GM12874 (cell line): ENCODE measurements around the gene PRXL2B.

Experiments used
- CTCF ChIP-seq: IDR thresholded peaks from 2 replicates; pipeline ENCODE4 v1.5.1; 2011; ENCODE audit warnings: low read depth, mild to moderate bottlenecking, control low read depth, low read length, moderate library complexity; ENCODE audit not compliant: insufficient read depth

The PRXL2B gene

GRCh38 chr1:2591233-2591580 is 4.6 kb downstream of the PRXL2B start:
- TF ChIP-seq CTCF = no peak

DNA sequence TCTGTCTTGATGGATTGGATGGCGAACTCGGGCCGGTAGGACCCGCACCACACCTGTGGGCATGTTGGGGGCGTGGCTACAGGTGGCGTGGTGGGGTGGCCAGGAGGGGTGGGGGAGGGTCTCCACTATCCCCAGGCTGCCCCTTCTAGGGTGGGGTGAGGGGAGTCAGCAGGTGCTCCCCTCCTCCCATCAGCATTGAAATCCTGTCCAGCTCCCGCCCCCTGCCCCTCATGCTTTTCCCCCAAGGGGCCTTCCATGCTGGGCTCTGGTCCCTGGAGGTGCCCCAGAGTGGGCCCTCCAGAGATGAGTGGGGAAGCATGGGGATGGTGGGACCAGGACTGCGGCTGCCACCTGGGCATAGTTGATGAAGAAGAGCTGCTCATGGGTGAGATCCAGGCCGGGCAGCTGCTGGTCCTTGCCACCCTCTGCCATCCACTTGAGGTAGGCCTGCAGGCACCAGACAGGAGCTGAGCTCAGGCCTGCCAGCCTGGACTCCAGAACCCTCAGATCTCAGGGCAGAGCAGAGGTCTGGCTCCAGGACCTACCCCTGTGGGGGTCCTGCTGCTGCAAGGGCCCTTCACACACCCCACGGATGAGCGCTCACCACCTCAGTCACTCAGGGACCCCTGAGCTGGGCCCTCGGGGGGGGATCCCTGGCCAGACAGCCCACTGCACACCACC is 5.1 kb downstream of the PRXL2B start:
- no peak for TF ChIP-seq CTCF

DNA sequence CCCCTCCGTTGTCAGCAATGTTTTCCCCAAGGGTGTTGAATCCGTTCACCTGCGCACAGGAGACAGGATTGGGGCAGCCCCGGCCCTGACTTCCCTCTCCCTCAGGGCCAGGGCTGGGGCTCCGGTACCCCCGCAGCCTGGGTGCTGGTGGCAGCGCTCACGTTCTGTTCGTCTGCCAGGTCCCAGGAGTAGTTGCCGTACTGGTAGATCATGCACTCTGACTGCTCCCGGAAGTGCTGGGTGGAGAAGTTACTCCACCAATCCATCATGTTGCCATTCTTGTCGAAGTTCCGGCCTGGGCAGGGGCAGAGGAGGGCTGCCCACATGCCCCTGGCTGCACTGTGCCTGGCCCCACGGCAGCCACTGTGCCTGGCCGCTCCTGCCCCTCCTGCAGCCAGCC is 6.1 kb downstream of the PRXL2B start:
- TF ChIP-seq CTCF = no peak

GRCh38 chr1:2593251-2593878 is 6.8 kb downstream of the PRXL2B start:
- TF ChIP-seq CTCF = no peak

DNA sequence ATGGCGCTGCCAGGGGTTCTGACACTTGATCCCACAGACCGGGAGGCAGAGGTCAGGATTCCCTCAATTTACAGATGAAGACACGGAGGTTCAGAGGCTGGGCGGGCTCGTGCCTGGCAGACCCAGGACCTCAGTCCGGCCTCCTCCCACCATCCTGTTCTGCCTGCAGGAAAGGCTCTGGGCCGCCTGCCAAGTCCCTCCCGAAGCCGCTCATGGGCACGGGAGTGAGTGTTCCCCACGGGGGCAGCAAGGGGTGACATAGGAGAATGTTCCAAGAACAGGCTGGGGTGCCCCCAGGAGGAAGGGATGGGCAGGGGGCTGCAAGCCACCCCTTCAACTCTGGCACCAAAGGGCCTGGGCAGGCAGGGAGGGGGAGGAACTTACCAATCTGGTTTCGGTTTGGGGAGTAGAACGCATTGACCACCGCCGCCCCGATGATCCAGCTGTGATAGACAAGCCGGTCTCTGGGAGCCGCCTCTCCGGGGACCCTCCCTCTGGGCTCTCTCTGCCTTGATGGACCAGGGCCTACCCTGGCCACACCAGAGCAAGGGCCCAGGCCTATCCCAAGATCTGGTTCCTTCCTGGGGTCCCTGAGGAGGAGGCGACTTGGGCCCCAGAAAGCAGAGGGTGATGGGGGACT is 7.5 kb downstream of the PRXL2B start:
- no peak for TF ChIP-seq CTCF

DNA sequence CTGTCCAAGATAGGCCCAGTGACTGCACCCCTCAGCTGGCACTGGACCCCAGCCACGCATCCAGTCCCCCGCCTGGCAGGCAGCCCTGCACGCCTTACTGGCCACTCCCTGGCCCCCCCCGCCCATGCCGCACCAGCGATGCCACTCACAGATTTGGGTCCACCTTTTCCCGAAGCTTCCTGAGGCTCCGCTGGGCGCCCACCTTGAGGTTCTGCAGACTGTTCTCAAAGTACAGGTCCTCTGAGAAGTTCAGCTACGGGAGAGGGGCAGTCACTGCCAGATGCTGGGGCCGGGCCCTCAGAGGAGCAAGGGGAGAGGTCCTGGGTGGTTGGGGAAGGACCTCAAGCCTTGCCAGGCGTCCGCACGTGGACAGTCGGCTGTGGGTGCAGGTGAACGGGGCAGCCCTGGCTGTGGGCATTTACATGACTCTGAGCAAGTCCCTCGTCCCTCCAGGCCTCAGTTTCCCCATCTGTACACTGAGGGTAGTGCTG is 8.1 kb downstream of the PRXL2B start:
- no peak for TF ChIP-seq CTCF

DNA sequence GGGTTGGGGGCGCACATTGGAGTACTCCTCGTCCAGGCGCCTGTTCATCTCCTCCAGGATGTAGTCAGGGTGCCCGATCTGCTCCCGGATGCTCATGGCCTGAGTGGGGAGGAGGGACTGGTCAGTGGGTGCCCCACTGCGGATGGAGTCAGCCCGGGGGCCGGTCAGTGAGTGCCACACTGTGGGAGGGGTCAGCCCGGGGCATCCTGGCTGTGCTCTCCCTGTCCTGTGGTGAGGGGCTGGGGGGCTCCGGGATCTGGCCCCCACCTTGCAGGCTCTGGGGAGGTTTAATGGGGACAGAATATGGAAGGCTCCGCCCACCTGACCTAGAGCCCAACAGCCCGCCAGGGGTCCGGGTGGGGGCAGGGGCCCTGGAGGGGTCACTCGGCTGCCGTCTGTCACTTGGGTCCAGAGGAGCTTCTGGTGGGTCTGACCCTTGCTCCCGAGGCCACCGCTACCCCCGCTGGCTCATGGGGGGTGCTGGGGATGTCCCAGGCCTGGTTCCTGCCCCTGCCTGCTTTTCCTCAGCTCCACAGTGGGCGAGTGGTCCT is 8.8 kb downstream of the PRXL2B start:
- no peak for TF ChIP-seq CTCF
